Adipose tissue (tissue), 3 donors: ENCODE measurements around the gene CCL1. TPM values are rescaled to one million over a fixed set of nuclear protein-coding genes. Genes with fewer than 3 reads are reported as not detected.

Source experiments
- H3K27ac ChIP-seq: one replicate; pipeline ENCODE4 v1.5.1; 2013; ENCODE audit warnings: low read depth, low read length
- WGBS, 3 donors: extraction: QIAGEN DNeasy Blood & Tissue Kit; methylation state at CpG; one replicate each; pipeline ENCODE4 v1.1.7; 2013; 5-methylcytosine and 5-hydroxymethylcytosine counted together
- polyA plus RNA-seq, 3 donors: library from polyadenylated mRNA; stranded (reverse); fragments of 200-250 nt; gene quantifications; one replicate each; pipeline ENCODE4 v1.2.3, GENCODE V29; 2013
- donor health status: healthy with polysubstance abuse.
- donor health status: Bipolar disorder and iron deficiency.
- donor health status: healthy.

The CCL1 gene
- polyA plus RNA-seq, 3 donors, result not detected

DNA sequence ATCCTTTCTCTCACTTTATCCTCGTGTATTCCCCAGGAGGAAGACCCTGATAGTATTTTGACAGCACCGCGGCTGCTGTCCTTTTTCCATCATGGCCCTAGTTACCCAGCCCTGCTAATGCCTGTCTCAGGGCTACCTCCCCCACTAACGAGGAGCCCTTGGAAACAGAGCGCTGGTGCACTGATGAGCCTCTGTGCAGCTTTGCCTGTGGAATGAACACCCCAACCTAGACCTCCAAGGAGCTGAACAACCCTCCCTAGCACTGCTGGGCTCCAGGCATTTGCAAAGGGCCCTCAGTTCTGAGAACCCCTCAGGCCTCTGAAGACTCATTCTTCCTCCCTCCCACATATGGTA, 23.3 kb upstream of the CCL1 start:
- 78 to 91% (median 86%) methylated on average over 5 of the region's 5 CpGs for WGBS, 3 donors

GRCh38 chr17:34384822-34385605, 22.0 kb upstream of the CCL1 start:
- no peak overlapping the region for H3K27ac ChIP-seq
- WGBS, 3 donors, result 64 to 75% (median 74%) methylated on average over 9 of the region's 9 CpGs

More for the DNA sequence above, 23.3 kb upstream of the CCL1 start:
- H3K27ac ChIP-seq, result no peak overlapping the region

DNA sequence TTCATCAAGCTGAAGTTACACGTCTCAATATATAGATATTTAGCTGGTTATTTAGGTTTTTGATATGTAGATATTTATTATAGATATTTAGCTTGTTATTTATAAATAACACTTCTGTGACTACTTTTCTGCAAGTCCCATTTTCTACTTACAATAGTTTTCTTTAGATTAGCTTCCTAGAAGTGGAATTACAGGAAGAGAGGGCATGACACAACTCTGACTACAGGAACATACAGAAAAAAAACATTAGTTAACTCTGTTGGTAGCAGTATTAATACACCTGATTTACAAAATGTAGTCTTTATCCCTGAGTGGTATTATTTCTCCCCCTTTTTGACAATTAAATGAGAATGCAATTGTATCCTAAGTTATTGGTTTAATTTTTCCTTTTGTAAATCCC, 21.2 kb upstream of the CCL1 start:
- 60 to 88% (median 84%) methylated on average over 1 of the region's 1 CpG for WGBS, 3 donors
- no peak overlapping the region for H3K27ac ChIP-seq

DNA sequence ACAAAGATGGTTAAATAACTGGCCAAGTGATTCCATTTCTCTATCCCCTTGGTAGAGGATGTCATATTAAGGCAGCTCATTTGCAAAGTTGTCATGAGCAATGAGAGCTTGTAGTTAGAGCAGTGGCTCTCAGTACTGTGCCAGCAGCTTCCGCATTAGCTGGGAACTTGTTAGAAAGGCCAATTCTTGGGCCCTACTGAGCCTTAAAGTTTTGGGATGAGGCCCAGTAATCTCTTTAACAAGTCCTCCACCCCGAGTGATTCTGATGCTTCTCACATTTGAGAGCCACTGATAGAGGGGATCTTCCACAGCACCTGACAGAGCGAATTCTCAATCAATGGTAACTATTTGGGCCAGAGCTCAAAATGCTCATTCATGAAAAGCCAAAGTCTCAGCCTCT, 20.2 kb upstream of the CCL1 start:
- no peak overlapping the region for H3K27ac ChIP-seq
- WGBS, 3 donors, result 59 to 85% (median 82%) methylated on average over 3 of the region's 3 CpGs

- 21 to 31% (median 28%) methylated on average over 7 of the region's 7 CpGs for WGBS, 3 donors
- no peak overlapping the region for H3K27ac ChIP-seq
Observed at GRCh38 chr17:34382621-34383124, 19.6 kb upstream of the CCL1 start.

- no peak overlapping the region for H3K27ac ChIP-seq
- 71 to 88% (median 82%) methylated on average over 5 of the region's 5 CpGs for WGBS, 3 donors
Observed at GRCh38 chr17:34379868-34380267, 16.8 kb upstream of the CCL1 start.

GRCh38 chr17:34378664-34379101, 15.7 kb upstream of the CCL1 start:
- WGBS, 3 donors, result 12 to 17% (median 17%) methylated on average over 6 of the region's 6 CpGs

GRCh38 chr17:34377078-34377823, 14.2 kb upstream of the CCL1 start:
- 84 to 94% (median 93%) methylated on average over 3 of the region's 3 CpGs for WGBS, 3 donors
- H3K27ac ChIP-seq, result no peak overlapping the region

More at GRCh38 chr17:34378664-34379101, 15.7 kb upstream of the CCL1 start:
- no peak overlapping the region for H3K27ac ChIP-seq

DNA sequence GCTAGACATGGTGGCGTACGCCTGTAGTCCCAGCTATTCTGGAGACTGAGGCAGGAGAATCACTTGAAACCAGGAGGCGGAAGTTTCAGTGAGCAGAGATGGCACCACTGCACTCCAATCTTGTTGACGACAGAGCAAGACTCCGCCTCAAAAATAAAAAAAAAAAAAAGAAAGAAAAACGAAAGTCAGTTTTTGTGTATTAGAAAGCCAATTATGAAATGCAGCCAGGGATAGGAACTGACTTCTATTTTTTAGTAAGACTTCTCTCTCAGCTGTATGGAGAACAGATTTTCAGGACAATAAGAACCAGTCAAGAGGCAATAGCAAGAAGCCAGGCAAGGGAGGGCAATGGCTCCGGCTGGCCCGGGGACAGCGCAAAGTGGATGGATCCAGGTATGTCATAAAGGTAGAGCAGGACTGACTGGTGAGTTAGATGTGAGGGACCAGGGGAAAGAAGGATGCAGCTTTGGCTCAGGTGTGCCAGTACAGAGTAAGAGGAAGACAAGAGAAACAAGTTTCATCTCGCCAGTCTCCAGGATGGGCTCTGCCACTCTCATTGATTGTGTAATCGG, 12.5 kb upstream of the CCL1 start:
- H3K27ac ChIP-seq, result no peak overlapping the region
- WGBS, 3 donors, result 87 to 93% (median 87%) methylated on average over 11 of the region's 11 CpGs

GRCh38 chr17:34374457-34374856, 11.4 kb upstream of the CCL1 start:
- H3K27ac ChIP-seq, result no peak overlapping the region
- WGBS, 3 donors, result 75 to 89% (median 87%) methylated on average over 5 of the region's 5 CpGs

DNA sequence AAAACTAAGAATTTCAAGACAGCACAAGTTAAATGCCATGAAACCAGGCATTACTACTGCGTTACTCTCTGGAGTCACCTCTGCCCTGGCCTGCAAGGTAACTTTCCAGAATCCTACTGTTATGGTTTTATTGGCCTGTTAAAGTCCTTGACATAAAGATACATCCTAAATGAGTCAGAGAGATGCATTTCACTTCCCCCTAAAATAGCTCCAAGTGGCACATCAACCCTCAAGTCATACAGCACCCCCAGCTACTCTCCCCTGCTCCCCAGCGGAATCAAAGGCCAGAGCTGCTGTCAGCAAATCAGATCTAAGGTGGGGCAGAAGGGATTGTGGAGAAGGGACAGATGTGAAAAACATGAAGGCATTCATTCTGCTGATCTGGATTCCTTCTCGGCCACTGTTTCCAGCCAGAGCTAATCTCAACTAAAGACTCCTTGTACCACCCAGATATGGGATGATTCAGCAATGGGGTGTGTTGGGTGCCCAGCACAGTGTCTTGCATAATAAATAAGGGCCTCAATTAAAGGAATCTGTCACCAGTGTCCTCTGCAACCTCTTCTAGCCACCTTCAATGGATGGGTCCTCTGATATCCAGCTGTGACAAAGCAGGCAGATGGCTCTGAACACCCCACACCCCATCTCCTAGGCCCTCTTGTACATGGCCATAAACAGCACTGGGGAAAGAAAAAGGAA, 8.5 kb upstream of the CCL1 start:
- no peak overlapping the region for H3K27ac ChIP-seq
- WGBS, 3 donors, result 79 to 94% (median 87%) methylated on average over 3 of the region's 3 CpGs

GRCh38 chr17:34370997-34371395, 8.0 kb upstream of the CCL1 start:
- no peak overlapping the region for H3K27ac ChIP-seq
- WGBS, 3 donors, result 52 to 59% (median 54%) methylated on average over 3 of the region's 3 CpGs

DNA sequence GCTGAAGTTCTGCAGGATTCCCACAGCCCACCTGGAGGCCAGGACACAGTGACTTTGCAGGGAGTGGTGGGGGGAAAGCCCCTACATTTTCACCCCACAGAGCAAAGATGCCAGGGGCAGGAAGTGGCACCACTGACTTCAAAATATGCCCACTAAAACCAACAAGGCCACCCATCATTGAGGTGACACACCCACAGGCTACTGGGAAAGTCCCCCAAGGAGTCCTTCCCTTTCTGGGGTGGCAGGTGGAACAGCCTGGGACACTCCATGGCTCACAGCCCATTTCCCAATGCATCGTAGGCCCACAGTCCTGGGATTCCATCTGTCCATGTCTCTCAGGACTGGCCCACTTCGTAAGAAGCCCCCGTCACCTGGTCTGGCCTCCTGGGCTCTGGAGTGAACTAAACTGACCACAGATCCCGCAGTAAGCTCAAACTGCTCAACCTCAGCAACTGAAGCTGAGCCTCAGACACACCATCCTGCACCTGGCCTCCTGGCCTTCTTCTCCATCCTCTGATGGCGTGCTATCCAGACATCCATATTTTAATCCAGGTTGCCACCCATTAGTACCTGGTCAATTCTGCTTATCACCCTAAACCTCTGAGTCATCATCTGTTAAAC, 7.5 kb upstream of the CCL1 start:
- H3K27ac ChIP-seq, result no peak overlapping the region
- 87 to 91% (median 88%) methylated on average over 5 of the region's 5 CpGs for WGBS, 3 donors

DNA sequence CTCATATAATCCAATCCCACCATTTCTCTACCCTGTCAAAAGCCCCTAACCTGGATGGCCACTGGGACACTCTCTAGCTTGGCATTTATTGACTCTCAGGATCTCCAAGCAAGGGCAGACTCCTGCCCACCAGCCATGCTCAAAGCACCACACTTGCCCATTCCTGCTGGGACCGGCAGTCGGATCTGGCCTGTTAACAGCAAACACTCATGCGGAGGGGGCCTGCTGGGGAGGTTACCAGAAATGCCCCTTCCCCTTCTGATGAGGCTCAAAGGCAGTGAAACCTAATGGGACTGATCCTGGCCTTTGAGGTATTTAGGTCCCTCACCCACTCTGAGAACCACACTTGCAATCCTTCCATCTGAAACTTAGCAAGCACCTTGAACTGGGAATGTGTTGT, 6.5 kb upstream of the CCL1 start:
- 78 to 92% (median 88%) methylated on average over 3 of the region's 3 CpGs for WGBS, 3 donors
- no peak overlapping the region for H3K27ac ChIP-seq

GRCh38 chr17:34368946-34369500, 6.0 kb upstream of the CCL1 start:
- WGBS, 3 donors, result 40 to 48% (median 44%) methylated on average over 4 of the region's 4 CpGs
- no peak overlapping the region for H3K27ac ChIP-seq

GRCh38 chr17:34368196-34368945, 5.3 kb upstream of the CCL1 start:
- H3K27ac ChIP-seq, result no peak overlapping the region
- 55 to 60% (median 58%) methylated on average over 9 of the region's 9 CpGs for WGBS, 3 donors

GRCh38 chr17:34367486-34368195, 4.6 kb upstream of the CCL1 start:
- H3K27ac ChIP-seq, result no peak overlapping the region
- 62 to 86% (median 74%) methylated on average over 9 of the region's 9 CpGs for WGBS, 3 donors
